ENCODE measurements around the gene ODAD3.
"Not testable (repeated sequence)": the region's sequence is repeated elsewhere in the genome, so short reads cannot be mapped to it uniquely, and the experiment has no call there.

The ODAD3 gene

GRCh38 chr19:11437955-11438354 lies 3.0 kb upstream of the ODAD3 start:
- DNase-seq (ENCODE audit: low spot score): no peak

DNA sequence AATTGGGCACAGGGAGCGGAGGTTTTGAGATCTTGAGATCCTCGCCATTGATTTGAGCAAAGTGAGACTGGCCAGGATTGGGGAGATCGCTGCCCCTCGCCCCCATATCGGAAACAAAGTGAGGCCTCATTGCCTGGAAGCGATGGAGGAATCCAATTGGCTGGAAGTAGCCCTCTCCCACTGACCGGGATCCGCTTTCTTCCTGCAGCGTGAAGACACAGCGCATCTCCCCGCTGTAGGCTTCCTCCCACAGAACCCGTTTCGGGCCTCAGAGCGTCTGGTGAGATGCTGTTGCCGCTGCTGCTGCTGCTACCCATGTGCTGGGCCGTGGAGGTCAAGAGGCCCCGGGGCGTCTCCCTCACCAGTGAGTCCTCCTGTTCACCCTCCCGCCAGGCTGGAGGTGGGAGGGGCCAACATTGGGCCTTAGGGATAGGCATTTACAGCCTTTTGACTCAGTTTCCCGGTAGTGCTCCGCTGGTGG lies 952 bp upstream of the ODAD3 start:
- DNase-seq (ENCODE audit: low spot score): peak; percentile 40

- DNase-seq (ENCODE audit: low spot score): no peak
Measured at GRCh38 chr19:11434703-11435056, 241 bp downstream of the ODAD3 start.

- DNase-seq (ENCODE audit: low spot score): not testable (repeated sequence)
Measured at GRCh38 chr19:11433526-11433925, 1.4 kb downstream of the ODAD3 start.

DNA sequence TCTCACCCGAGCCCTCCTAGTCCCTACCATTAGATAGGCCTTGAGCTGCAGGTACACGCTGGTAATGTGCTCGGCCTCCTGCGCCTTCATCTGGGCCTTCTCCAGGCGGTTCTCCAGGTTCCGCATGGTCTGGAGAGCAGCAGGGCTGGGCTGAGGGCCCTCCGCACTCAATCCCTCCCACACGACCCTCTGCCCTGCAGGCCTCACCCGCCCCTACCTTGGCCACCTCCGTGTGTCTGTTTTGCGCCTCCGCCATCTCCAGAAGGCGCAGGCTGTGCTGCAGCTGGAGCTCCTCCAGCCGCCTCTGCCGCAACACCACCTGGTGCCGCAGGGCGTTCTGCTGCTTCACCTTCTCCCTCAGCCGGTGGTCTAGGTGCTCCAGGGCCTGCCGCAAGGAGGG lies 8.3 kb downstream of the ODAD3 start:
- no peak for DNase-seq (ENCODE audit: low spot score)

DNA sequence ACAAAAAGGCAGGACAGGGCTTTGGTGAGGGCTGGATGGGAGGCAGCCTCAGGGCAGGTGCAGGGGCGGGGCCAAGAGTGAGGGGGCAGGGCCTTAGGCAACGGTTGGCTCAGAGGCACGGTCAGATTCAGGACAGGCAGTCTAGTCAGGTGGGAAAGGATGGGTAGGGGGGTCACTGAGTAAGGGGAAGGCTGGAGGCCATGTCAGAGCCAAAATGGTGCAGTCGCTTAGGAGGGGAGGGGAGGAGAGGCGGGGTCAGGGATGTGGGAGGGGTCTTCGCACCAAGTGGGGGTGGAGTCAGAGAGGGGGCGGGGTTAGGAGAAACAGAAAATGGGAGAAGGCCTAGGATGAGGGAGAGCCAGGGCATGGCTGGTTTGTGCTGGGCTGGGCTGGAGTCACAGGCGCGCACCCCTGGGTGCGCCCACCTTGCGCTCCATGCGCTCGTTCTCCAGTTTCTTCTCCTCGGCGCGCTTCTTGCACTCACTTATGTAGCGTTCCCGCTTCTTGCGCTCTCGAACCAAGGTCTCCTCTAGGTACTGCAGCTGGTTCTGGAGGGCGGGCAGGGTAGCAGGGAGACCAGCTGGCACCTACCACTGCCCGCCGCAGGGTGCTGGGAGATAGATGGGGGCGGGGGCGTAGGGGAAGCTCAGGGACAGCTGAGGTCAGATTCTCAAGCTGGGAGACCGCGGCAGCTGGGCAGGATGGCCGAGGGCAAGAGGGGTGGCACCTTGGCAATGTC lies 9.0 kb downstream of the ODAD3 start:
- DNase-seq (ENCODE audit: low spot score): no peak

DNA sequence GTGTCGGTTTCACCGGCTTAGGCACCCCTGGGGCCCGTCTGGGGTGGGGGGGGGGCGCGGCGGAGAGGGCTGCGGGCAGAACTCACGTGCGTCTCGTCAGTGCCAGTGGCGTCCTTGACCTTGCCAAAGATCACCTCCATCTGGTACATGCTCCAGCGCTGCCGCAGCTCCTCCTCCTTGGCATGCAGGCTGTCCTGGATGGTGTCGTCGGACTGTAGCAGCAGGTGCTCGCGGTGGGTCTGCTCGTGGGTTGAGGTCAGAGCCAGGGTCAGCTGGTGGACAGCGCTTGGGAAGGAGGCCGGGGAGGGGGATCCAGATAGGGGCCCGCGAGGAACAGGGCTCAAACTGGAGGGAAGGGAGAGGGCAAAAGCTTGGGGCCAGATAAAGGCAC lies 11.1 kb downstream of the ODAD3 start:
- no peak for DNase-seq (ENCODE audit: low spot score)

GRCh38 chr19:11423164-11423790 lies 11.6 kb downstream of the ODAD3 start:
- DNase-seq (ENCODE audit: low spot score): no peak

DNA sequence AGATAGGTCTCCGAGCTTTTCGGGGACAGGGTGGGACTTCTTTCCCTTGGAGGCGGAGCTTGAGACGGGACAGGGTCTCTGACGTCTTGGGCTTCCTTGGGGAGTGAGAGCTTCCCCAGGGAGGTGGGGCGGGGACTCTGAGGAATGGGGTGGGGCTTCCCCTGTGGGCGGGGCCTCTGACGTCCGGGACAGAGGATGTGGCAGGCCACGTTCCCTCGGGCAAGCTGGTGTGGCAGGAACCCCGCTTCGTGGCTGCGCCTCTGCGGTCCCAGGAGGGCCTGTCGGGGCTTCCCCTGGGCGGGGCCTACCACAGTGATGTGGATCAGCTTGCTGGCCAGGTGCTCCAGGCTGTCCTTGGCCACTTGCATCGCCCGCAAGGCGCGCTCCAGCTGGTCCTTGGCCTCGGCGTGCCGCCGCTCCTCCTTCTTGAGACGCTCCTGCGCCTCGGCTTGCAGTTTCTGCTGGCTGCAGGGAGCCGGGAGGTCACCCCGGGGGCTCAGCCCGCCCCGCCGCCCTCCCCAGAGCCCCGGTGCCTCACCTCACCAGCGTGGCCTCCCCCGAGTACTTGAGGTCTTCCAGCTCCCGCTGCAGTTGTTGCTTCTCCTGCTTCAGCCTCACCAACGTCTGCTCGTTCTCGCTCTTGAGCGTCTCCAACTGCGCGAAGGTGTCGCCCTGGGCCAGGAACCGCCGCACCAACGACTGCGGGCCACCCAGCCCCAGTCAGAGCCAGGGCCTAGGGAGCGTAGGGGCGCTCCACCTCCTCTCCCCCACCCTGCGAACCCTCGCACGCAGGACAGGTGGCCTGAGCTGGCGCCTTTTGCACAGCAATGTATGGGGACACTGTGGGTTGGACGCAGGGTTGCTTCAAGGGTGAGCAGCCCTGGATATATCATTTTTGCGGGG lies 12.5 kb downstream of the ODAD3 start:
- DNase-seq (ENCODE audit: low spot score): peak; percentile 86

GRCh38 chr19:11421371-11422098 lies 13.4 kb downstream of the ODAD3 start:
- DNase-seq (ENCODE audit: low spot score): no peak

- no peak for DNase-seq (ENCODE audit: low spot score)
Measured at GRCh38 chr19:11420429-11421370, 14.2 kb downstream of the ODAD3 start.

DNA sequence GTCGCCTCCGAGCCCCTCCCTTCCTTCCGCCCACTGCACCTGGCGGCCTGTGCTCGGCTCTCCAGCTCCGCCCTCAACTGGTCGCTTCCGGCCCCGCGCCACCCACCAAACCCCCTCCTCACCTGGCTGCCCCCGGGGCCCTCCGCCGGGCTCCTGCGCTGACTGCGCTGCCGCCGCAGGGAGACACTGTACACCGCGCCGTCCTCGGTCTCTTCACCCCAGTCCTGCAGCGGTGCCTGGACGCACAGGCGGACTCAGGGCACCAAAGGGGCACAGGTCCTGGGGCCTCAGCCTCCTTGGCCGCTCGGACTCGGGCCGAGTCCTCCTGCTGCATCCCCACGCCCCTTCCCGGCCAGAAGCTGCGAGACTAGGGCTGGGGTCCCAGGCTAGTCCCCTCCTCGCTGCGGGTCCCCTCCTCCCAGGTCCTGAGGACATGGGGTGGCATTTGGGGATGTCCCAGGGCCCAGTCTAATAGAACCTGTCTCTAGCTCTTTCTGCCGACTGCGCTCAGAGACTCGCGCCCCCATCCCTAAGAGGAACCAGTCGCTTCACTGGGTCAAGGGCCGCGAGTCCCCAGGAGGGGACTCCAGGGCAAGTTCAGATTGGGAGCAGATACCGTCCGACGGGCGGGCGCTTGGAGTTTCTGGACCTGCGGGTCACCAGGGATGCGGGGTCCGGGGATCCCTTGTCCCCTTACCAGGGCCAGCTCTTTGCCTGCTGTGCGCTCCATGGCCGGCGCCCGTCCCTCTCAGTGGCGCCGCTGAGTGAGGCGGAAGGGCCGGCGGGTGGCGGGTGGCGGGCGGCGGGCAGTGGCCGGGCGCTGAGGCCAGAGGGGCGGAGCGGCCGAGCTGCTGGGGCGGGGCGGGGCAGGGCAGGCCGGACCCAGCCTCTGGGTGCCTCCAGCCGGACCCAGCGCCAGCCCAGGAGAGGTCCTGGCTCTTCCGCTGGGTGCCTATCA lies 16.1 kb downstream of the ODAD3 start, which contains the start of gene RGL3:
RGL3 (minus strand) TSS at position 766 of the 958 bp plus-strand sequence; CDS start at position 730, 36 bp downstream.
- peak; percentile 84 for DNase-seq (ENCODE audit: low spot score)

GRCh38 chr19:11418094-11418548 lies 16.8 kb downstream of the ODAD3 start:
- no peak for DNase-seq (ENCODE audit: low spot score)

DNA sequence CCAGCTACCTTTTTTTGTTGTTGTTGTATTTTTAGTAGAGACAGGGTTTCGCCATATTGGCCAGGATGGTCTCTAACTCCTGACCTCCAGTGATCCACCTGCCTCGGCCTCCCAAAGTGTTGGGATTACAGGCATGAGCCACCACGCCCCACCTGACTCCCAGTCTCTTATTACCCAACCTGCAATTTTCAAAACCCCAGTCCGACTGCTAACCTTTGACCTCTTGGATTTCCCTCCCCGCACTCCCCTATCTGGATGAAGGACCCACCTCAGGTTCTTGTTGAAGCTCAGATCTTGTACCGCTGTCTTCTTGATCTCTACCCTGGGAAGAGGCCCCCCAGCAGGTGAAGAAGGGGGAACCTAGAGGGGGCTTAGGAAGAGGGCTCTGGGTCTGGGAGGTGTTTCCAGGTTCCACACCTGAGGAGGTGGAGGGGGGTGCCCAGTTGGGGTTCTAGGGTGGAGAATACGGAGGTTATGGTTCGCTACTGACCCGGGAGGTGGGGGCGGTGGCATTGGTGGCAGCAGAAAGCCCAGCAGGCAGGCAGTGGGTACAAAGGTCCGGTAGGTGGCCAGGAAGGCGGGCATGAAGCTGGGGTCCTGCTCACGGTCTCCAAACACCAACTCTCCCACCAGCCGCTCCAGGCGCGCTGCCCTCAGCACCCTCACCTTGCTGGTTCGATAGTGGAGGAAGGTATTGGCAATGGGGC lies 18.4 kb downstream of the ODAD3 start:
- no peak for DNase-seq (ENCODE audit: low spot score)

- no peak for DNase-seq (ENCODE audit: low spot score)
Measured at GRCh38 chr19:11414544-11414943, 20.4 kb downstream of the ODAD3 start.

GRCh38 chr19:11410682-11411081 lies 24.2 kb downstream of the ODAD3 start:
- DNase-seq (ENCODE audit: low spot score): no peak

DNA sequence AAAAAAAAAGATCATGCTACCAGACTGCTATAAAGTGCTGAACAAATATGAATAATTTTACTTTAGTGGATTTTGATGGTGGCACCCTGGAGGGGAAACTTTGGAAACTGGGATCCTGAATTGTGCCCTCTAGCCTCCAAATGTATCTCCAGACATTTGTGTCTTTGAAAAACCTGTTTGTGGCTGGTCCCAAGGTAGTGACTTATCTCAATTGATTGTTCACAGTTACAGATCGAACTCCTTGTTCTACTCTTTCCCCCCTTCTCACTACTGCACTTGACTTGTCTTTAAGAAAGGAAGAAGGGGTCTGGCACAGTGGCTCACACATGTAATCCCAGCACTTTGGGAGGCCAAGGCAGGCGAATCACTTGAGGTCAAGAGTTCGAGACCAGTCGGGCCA lies 26.3 kb downstream of the ODAD3 start:
- no peak for DNase-seq (ENCODE audit: low spot score)

DNA sequence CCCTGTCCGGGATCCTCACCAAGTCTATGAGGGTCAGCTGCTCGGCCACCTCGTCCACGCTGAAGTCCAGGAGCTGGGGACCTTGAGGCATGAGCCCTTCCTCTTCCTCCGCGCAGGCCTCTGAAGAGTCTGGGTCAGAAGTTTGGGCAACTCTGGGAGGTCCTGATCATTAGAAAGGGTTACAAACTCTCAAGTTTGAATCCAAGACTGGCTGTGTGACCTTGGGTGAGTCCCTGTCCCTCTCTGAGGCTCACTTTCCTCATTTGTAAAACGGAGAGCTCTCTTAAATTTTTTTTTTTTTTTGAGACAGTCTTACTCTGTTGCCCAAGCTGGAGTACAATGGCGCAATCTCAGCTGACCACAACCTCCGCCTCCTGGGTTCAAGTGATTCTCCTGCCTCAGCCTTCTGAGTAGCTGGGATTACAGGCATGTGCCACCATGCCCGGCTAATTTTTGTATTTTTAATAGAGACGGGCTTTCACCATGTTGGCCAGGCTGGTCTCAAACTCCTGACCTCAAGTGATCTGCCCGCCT lies 28.2 kb downstream of the ODAD3 start:
- DNase-seq (ENCODE audit: low spot score): not testable (repeated sequence)
